ENCODE data around the gene SLN. TPM values are rescaled to one million over a fixed set of nuclear protein-coding genes. Genes with fewer than 3 reads are reported as not detected.
"Not testable (repeated sequence)": the region's sequence is repeated elsewhere in the genome, so short reads cannot be mapped to it uniquely, and the experiment has no call there.

Gene SLN
- not detected in 2 replicates for total RNA-seq (ENCODE audit: low replicate concordance)
- long read RNA-seq: 0 reads

- H3K27me3 Mint-ChIP-seq: peaks cover 10% of the 10 kb centered on the region
- H3K4me1 Mint-ChIP-seq (ENCODE audit: unreplicated experiment): no peaks in the 10 kb centered on the region
- H3K9me3 Mint-ChIP-seq: no peaks in the 10 kb centered on the region
- DNase-seq (ENCODE audit: extremely low spot score, unreplicated experiment): no peak
- no peaks in the 10 kb centered on the region for H3K36me3 Mint-ChIP-seq
- TF ChIP-seq, protein P1, sequence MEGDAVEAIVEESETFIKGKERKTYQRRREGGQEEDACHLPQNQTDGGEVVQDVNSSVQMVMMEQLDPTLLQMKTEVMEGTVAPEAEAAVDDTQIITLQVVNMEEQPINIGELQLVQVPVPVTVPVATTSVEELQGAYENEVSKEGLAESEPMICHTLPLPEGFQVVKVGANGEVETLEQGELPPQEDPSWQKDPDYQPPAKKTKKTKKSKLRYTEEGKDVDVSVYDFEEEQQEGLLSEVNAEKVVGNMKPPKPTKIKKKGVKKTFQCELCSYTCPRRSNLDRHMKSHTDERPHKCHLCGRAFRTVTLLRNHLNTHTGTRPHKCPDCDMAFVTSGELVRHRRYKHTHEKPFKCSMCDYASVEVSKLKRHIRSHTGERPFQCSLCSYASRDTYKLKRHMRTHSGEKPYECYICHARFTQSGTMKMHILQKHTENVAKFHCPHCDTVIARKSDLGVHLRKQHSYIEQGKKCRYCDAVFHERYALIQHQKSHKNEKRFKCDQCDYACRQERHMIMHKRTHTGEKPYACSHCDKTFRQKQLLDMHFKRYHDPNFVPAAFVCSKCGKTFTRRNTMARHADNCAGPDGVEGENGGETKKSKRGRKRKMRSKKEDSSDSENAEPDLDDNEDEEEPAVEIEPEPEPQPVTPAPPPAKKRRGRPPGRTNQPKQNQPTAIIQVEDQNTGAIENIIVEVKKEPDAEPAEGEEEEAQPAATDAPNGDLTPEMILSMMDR (conservative IDR thresholded peaks at IDR 0.05): no peak
- H3K27ac Mint-ChIP-seq: no peak within 1 kb of the TSS
- H3K4me3 Mint-ChIP-seq: no peak within 1 kb of the TSS
Observed at GRCh38 chr11:107711861-107712755, at the start of gene SLN. SLN (minus strand) TSS chr11:107712056.

GRCh38 chr11:107758719-107759355, 47.0 kb upstream of the SLN start:
- H3K36me3 Mint-ChIP-seq; H3K4me1 Mint-ChIP-seq (ENCODE audit: unreplicated experiment); DNase-seq (ENCODE audit: extremely low spot score, unreplicated experiment); H3K4me3 Mint-ChIP-seq; H3K27me3 Mint-ChIP-seq; H3K9me3 Mint-ChIP-seq; H3K27ac Mint-ChIP-seq: not testable (repeated sequence)

DNA sequence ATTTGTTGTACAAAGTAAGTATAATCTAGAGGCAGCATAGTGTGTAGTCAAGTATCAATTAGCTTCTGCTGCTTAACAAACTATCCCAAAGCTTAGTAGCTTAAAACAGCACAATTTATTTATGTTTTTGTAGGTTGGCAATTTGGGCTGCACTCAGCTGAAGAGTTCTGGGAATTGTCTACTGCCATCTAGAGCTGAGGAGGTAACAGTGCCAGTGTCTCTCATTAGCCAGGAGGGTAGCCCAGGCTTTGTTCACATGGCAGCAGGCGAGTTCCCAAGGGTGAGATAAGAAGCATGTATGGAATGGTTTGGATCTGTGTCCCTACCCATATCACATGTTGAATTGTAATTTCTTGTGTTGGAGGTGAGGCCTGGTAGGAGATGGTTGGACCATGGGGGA, 45.8 kb upstream of the SLN start:
- Mint-ChIP-seq H3K4me3 (no peak overlapping the region), H3K36me3 (no peaks in the 10 kb centered on the region), H3K4me1 (ENCODE audit: unreplicated experiment) (no peaks in the 10 kb centered on the region), H3K27me3 (no peaks in the 10 kb centered on the region), H3K9me3 (no peaks in the 10 kb centered on the region), H3K27ac (no peak overlapping the region)
- TF ChIP-seq, protein P1 (conservative IDR thresholded peaks at IDR 0.05): peak; percentile 19
- no peak for DNase-seq (ENCODE audit: extremely low spot score, unreplicated experiment)

DNA sequence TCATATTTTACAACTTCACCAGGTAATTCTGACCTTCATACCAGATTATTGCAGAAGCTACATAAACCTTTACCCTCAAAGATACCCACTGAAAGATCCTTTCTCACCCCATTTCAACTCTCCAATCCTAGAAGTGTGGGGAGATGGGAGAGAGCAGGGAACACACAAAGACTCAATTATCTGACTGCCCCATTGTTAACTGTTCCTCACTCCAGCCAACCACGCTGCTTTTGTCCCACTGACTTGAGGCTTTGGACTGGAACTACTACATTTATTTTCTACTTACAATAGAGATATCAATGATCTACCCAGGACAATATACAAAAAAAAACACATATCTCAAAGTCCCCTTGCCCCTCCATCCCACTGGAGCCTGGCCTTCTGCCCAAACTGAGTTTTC, 44.7 kb upstream of the SLN start:
- TF ChIP-seq, protein P1 (conservative IDR thresholded peaks at IDR 0.05): no peak
- Mint-ChIP-seq H3K4me1 (ENCODE audit: unreplicated experiment) (no peaks in the 10 kb centered on the region), H3K27ac (no peak overlapping the region), H3K4me3 (no peak overlapping the region), H3K36me3 (no peaks in the 10 kb centered on the region), H3K9me3 (no peaks in the 10 kb centered on the region), H3K27me3 (no peaks in the 10 kb centered on the region)
- DNase-seq (ENCODE audit: extremely low spot score, unreplicated experiment): no peak

- TF ChIP-seq, protein P1 (conservative IDR thresholded peaks at IDR 0.05): no peak
- no peak overlapping the region for H3K4me3 Mint-ChIP-seq
- H3K27me3 Mint-ChIP-seq: no peaks in the 10 kb centered on the region
- no peaks in the 10 kb centered on the region for H3K36me3 Mint-ChIP-seq
- H3K4me1 Mint-ChIP-seq (ENCODE audit: unreplicated experiment): no peaks in the 10 kb centered on the region
- H3K9me3 Mint-ChIP-seq: no peaks in the 10 kb centered on the region
- no peak overlapping the region for H3K27ac Mint-ChIP-seq
- no peak for DNase-seq (ENCODE audit: extremely low spot score, unreplicated experiment)
Observed at GRCh38 chr11:107752949-107753822, 41.3 kb upstream of the SLN start.
